ENCODE data around the gene TRPC4. TPM values are rescaled to one million over a fixed set of nuclear protein-coding genes. Genes with fewer than 3 reads are reported as not detected.
"Not testable (repeated sequence)": the region's sequence is repeated elsewhere in the genome, so short reads cannot be mapped to it uniquely, and the experiment has no call there.

TRPC4 gene
- total RNA-seq, 1 donor from 2014 or later, result 2.5 TPM

- Mint-ChIP-seq H3K4me3 (no peak overlapping the region), H3K36me3 (ENCODE audit: low read depth) (peaks cover 7% of the 10 kb centered on the region), H3K9me3 (peaks cover 12% of the 10 kb centered on the region), H3K27me3 (ENCODE audit: low read depth) (no peaks in the 10 kb centered on the region), H3K27ac (ENCODE audit: unreplicated experiment) (no peak overlapping the region), H3K4me1 (no peaks in the 10 kb centered on the region)
- DNase-seq (ENCODE audit: low read depth, low spot score), result no peak
- TF ChIP-seq CTCF (conservative IDR thresholded peaks at IDR 0.05), result no peak
Measured at GRCh38 chr13:37835392-37835791, 34.2 kb downstream of the TRPC4 start.

DNA sequence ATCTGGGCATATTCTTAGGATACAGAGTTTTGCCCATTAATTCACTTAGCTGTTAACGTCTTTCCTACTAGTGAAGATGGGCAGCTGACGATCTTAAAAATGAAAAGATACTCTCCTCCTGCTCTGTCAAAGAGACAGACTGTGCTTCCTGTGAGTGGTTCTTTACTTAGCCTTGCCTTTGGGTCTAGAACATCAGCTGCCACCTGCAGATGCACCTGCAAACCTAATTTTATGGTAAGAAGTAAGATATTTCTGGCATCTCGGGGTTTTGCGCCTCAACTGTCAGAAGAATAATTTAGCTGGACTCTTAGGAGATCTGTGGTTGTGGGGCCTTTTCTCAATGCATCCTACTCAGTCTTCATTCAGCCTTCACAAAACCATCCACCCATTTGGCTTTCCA is 36.2 kb downstream of the TRPC4 start:
- H3K36me3 Mint-ChIP-seq (ENCODE audit: low read depth), result peaks cover 7% of the 10 kb centered on the region
- DNase-seq (ENCODE audit: low read depth, low spot score), result no peak
- H3K27me3 Mint-ChIP-seq (ENCODE audit: low read depth), result no peaks in the 10 kb centered on the region
- peaks cover 15% of the 10 kb centered on the region for H3K9me3 Mint-ChIP-seq
- no peaks in the 10 kb centered on the region for H3K4me1 Mint-ChIP-seq
- TF ChIP-seq CTCF (conservative IDR thresholded peaks at IDR 0.05), result no peak
- no peak overlapping the region for H3K4me3 Mint-ChIP-seq
- no peak overlapping the region for H3K27ac Mint-ChIP-seq (ENCODE audit: unreplicated experiment)

- no peak overlapping the region for H3K27ac Mint-ChIP-seq (ENCODE audit: unreplicated experiment)
- no peak for DNase-seq (ENCODE audit: low read depth, low spot score)
- no peaks in the 10 kb centered on the region for H3K27me3 Mint-ChIP-seq (ENCODE audit: low read depth)
- H3K9me3 Mint-ChIP-seq, result peaks cover 32% of the 10 kb centered on the region
- H3K36me3 Mint-ChIP-seq (ENCODE audit: low read depth), result peaks cover 36% of the 10 kb centered on the region
- no peak for TF ChIP-seq CTCF (conservative IDR thresholded peaks at IDR 0.05)
- no peaks in the 10 kb centered on the region for H3K4me1 Mint-ChIP-seq
- no peak overlapping the region for H3K4me3 Mint-ChIP-seq
Measured at GRCh38 chr13:37816276-37816675, 53.3 kb downstream of the TRPC4 start.

DNA sequence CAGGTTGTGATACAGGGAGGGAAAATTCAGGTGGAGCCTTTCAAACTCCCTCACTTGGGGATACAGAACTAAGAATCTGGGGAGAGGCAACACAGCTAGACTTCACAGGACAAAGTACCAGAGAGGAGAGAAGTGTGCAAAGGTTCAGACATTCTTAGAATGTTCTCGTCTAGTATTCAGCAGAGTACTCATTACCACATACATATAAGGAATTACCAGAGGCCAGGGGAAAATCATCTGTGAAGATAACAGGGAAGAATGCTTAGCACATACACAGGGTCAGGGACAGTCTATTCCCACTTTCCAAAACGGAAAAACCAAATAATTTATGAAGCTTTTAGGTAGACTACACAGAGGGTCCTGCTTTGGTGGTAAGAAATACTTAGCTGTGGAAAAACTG is 58.1 kb downstream of the TRPC4 start:
- H3K4me3 Mint-ChIP-seq, result no peak overlapping the region
- no peaks in the 10 kb centered on the region for H3K27me3 Mint-ChIP-seq (ENCODE audit: low read depth)
- no peaks in the 10 kb centered on the region for H3K4me1 Mint-ChIP-seq
- no peak overlapping the region for H3K27ac Mint-ChIP-seq (ENCODE audit: unreplicated experiment)
- TF ChIP-seq CTCF (conservative IDR thresholded peaks at IDR 0.05), result no peak
- H3K9me3 Mint-ChIP-seq, result peaks cover 19% of the 10 kb centered on the region
- DNase-seq (ENCODE audit: low read depth, low spot score), result no peak
- peaks cover 15% of the 10 kb centered on the region for H3K36me3 Mint-ChIP-seq (ENCODE audit: low read depth)

GRCh38 chr13:37806666-37807065 is 62.9 kb downstream of the TRPC4 start:
- Mint-ChIP-seq H3K9me3 (peaks cover 4% of the 10 kb centered on the region), H3K4me1 (no peaks in the 10 kb centered on the region), H3K4me3 (no peak overlapping the region), H3K27ac (ENCODE audit: unreplicated experiment) (no peak overlapping the region), H3K36me3 (ENCODE audit: low read depth) (peaks cover 5% of the 10 kb centered on the region), H3K27me3 (ENCODE audit: low read depth) (no peaks in the 10 kb centered on the region)
- DNase-seq (ENCODE audit: low read depth, low spot score), result no peak
- no peak for TF ChIP-seq CTCF (conservative IDR thresholded peaks at IDR 0.05)

DNA sequence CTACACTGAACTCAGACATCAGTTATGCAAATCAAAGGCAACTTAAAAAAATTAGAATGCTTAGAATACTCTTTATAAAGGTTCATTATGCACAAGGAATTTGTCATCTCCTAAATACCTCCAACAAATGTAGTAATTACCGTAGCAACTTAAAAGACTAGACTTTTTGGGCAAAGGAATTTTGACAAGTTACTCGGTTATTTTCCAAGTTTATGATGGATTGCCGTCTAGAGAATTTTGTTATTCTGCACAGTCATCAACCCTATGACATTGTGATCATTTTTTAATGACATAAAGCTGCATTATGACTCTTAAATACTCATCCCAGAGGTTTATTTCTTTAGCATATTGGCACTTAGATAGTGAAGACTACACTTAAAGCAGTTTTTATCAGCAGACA is 71.9 kb downstream of the TRPC4 start:
- TF ChIP-seq CTCF (conservative IDR thresholded peaks at IDR 0.05), result no peak
- no peak for DNase-seq (ENCODE audit: low read depth, low spot score)
- peak overlapping the region; percentile 27 for H3K27ac Mint-ChIP-seq (ENCODE audit: unreplicated experiment)
- no peak overlapping the region for H3K4me3 Mint-ChIP-seq
- no peaks in the 10 kb centered on the region for H3K4me1 Mint-ChIP-seq
- no peaks in the 10 kb centered on the region for H3K27me3 Mint-ChIP-seq (ENCODE audit: low read depth)
- no peaks in the 10 kb centered on the region for H3K36me3 Mint-ChIP-seq (ENCODE audit: low read depth)
- H3K9me3 Mint-ChIP-seq, result no peaks in the 10 kb centered on the region

DNA sequence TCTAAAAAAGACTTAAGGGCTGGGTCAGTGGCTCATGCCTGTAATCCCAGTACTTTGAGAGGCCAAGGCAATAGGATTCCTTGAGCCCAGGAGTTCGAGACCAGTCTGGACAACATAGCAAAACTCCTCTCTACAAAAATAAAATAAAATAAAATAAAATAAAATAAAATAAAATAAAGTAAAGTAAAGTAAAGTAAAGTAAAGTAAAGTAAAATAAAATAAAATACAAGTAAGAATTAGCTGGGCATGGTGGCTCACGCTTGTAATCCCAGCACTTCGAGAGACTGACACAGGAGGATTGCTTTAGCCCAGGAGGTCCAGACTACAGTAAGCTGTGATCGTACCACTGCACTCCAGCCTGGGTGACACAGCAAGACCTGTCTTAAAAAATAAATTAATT is 72.8 kb downstream of the TRPC4 start:
- H3K27ac Mint-ChIP-seq (ENCODE audit: unreplicated experiment); H3K9me3 Mint-ChIP-seq; DNase-seq (ENCODE audit: low read depth, low spot score); H3K27me3 Mint-ChIP-seq (ENCODE audit: low read depth); H3K4me3 Mint-ChIP-seq; H3K4me1 Mint-ChIP-seq; H3K36me3 Mint-ChIP-seq (ENCODE audit: low read depth): not testable (repeated sequence)
